MM.1S (cell line): ENCODE results near the gene EIF2S2.

ENCODE experiments used
- EZH2 ChIP-seq: fragments of 300-600 bp; sonication (generic); optimal IDR thresholded peaks from 2 replicates; pipeline ENCODE3; 2017; ENCODE audit warnings: low read depth, mild to moderate bottlenecking, antibody characterized with exemption, low read length, mixed read lengths
- TF ChIP-seq, protein P1 (sequence below): fragments of 300-600 bp; sonication (generic); IDR thresholded peaks from 2 replicates; pipeline ENCODE4 v1.5.1; 2016; ENCODE audit warnings: antibody characterized with exemption, low read length, mixed read lengths

DNA sequence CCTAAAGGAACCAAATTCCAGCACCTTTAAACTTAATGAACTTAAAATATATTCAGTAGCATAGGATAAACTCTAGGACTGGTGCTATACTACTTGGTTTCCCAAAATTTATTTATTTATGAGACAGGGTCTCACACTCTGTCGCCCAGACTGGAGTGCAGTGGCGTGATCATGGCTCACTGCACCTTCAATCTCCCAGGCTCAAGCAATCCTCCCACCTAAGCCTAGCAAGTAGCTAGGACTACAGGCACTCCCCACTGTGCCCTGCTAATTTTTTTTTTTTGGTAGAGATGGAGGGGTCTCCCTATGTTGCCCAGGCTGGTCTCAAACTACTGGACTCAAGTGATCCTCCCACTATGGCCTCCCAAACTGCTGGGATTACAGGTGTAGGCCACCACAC is 21.4 kb downstream of the EIF2S2 start:
- TF ChIP-seq, protein P1, sequence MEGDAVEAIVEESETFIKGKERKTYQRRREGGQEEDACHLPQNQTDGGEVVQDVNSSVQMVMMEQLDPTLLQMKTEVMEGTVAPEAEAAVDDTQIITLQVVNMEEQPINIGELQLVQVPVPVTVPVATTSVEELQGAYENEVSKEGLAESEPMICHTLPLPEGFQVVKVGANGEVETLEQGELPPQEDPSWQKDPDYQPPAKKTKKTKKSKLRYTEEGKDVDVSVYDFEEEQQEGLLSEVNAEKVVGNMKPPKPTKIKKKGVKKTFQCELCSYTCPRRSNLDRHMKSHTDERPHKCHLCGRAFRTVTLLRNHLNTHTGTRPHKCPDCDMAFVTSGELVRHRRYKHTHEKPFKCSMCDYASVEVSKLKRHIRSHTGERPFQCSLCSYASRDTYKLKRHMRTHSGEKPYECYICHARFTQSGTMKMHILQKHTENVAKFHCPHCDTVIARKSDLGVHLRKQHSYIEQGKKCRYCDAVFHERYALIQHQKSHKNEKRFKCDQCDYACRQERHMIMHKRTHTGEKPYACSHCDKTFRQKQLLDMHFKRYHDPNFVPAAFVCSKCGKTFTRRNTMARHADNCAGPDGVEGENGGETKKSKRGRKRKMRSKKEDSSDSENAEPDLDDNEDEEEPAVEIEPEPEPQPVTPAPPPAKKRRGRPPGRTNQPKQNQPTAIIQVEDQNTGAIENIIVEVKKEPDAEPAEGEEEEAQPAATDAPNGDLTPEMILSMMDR: no peak
- no peak for TF ChIP-seq EZH2
